Spleen (tissue), 7 donors: Measurements from ENCODE around the gene RADIL.

ENCODE experiments used
- POLR2A ChIP-seq, 3 donors: fragments of 450-650 bp; IDR thresholded peaks; one replicate each; pipeline ENCODE4 v1.5.1; 2017; ENCODE audit warnings: antibody characterized with exemption in 3 of 3, mild to moderate bottlenecking in 1 of 3
- POLR2AphosphoS5 ChIP-seq, 3 donors: sonication (generic); formaldehyde crosslinking; IDR thresholded peaks; one replicate each; pipeline ENCODE4 v1.5.1; 2017; ENCODE audit warnings: antibody characterized with exemption in 3 of 3
- TF ChIP-seq, protein P1 (sequence below), 11 experiments: fragments of 200-600 bp in 7 of 11; fragments of 450-650 bp in 4 of 11; sonication (generic) in 4 of 11; IDR thresholded peaks in 8 of 11; conservative IDR thresholded peaks in 3 of 11; 1 replicate in 7 of 11; 2 replicates in 4 of 11; pipeline versions ENCODE4 v1.4.0 to v1.8.0; 2016 to 2021; ENCODE audit warnings: antibody characterized with exemption in 11 of 11, inconsistent platforms in 4 of 11, mild to moderate bottlenecking in 1 of 11
- donor health status: DM: no; HTN: no; CAD: no; lungs with moderate emphysema.
- donor health status: DM: no; HTN: no; CAD: no.
- donor health status: DM: no; HTN: no; CAD: no.

DNA sequence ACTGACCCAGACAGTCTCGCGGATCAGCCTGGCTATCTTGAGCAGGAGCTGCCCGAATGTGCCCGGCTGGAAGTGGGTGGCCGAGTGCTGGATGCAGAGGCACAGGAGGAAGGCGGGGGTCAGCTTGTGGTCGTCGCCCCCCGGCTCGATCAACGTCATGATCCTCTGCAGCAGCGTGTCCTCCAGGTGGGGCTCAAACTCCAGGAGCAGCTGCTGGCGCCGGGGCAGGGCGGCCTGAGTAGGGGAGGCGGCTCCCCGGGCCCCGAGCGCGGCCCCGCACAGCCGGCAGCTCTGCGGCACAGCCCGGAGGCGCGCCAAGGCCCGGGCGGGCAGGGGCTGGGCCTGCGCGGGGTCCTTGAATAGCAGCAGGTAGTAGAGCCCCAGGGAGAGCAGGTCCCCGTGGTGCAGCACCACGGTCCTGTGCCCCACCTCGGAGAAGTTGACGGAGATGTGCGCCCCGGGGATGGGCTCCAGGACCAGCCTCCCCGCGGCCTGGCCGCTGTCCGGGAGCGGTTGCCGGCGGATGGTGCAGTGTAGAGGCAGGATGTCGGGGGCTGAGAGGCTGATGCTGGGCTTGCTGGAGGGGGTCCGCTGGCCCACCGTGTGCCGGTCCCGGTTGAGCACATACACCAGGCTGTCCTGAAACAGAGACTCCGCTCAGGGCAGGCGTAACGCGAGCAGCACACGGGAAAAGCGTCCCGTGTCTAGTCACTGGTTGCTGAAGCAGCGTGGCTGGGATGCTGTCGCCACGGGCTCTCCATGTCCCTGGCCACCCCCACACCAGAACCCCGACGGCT, 48.7 kb downstream of the RADIL start:
- TF ChIP-seq, protein P1, sequence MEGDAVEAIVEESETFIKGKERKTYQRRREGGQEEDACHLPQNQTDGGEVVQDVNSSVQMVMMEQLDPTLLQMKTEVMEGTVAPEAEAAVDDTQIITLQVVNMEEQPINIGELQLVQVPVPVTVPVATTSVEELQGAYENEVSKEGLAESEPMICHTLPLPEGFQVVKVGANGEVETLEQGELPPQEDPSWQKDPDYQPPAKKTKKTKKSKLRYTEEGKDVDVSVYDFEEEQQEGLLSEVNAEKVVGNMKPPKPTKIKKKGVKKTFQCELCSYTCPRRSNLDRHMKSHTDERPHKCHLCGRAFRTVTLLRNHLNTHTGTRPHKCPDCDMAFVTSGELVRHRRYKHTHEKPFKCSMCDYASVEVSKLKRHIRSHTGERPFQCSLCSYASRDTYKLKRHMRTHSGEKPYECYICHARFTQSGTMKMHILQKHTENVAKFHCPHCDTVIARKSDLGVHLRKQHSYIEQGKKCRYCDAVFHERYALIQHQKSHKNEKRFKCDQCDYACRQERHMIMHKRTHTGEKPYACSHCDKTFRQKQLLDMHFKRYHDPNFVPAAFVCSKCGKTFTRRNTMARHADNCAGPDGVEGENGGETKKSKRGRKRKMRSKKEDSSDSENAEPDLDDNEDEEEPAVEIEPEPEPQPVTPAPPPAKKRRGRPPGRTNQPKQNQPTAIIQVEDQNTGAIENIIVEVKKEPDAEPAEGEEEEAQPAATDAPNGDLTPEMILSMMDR (IDR thresholded peaks at IDR 0.05 in 8 of 11, conservative IDR thresholded peaks at IDR 0.05 in 3 of 11): no peak
- no peak for TF ChIP-seq POLR2A (IDR thresholded peaks at IDR 0.05)
- no peak for TF ChIP-seq POLR2AphosphoS5 (IDR thresholded peaks at IDR 0.05)
